GM18867 (cell line): ENCODE data around the gene RACGAP1.
A peak's percentile ranks its signal among the peaks of the same experiment; 100 is the strongest.
"Not testable (repeated sequence)": the region's sequence is repeated elsewhere in the genome, so short reads cannot be mapped to it uniquely, and the experiment has no call there.

Experiments
- ATAC-seq: cut with Tn5 transposase; IDR thresholded peaks from one replicate; pipeline ENCODE4 v1.9.1; 2021; ENCODE audit warnings: mild to moderate bottlenecking, moderate library complexity; ENCODE audit not compliant: unreplicated experiment

Gene RACGAP1

GRCh38 chr12:50032854-50033581, 7.7 kb upstream of the RACGAP1 start:
- no peak for ATAC-seq

- no peak for ATAC-seq
Observed at GRCh38 chr12:50032515-50032853, 7.2 kb upstream of the RACGAP1 start.

- not testable (repeated sequence) for ATAC-seq
Observed at GRCh38 chr12:50030449-50030848, 5.2 kb upstream of the RACGAP1 start.

- no peak for ATAC-seq
Observed at GRCh38 chr12:50026691-50027090, 1.4 kb upstream of the RACGAP1 start.

GRCh38 chr12:50024805-50025186, 498 bp downstream of the RACGAP1 start:
- peak; percentile 11 for ATAC-seq

- no peak for ATAC-seq
Observed at GRCh38 chr12:50024227-50024626, 1.1 kb downstream of the RACGAP1 start.

- ATAC-seq: no peak
Observed at GRCh38 chr12:50022903-50023302, 2.4 kb downstream of the RACGAP1 start.

- no peak for ATAC-seq
Observed at GRCh38 chr12:50021031-50021430, 4.3 kb downstream of the RACGAP1 start.

GRCh38 chr12:50019524-50019923, 5.8 kb downstream of the RACGAP1 start:
- no peak for ATAC-seq

GRCh38 chr12:50018968-50019367, 6.3 kb downstream of the RACGAP1 start:
- no peak for ATAC-seq

- ATAC-seq: no peak
Observed at GRCh38 chr12:50018154-50018553, 7.1 kb downstream of the RACGAP1 start.

- ATAC-seq: no peak
Observed at GRCh38 chr12:50017641-50018040, 7.7 kb downstream of the RACGAP1 start.

GRCh38 chr12:50016501-50017475, 8.5 kb downstream of the RACGAP1 start:
- ATAC-seq: no peak

- ATAC-seq: no peak
Observed at GRCh38 chr12:50014342-50014741, 11.0 kb downstream of the RACGAP1 start.

- no peak for ATAC-seq
Observed at GRCh38 chr12:50013361-50014147, 11.7 kb downstream of the RACGAP1 start.

GRCh38 chr12:50006754-50007442, 18.4 kb downstream of the RACGAP1 start:
- no peak for ATAC-seq

GRCh38 chr12:50006280-50006679, 19.0 kb downstream of the RACGAP1 start:
- ATAC-seq: no peak

GRCh38 chr12:50005175-50005574, 20.1 kb downstream of the RACGAP1 start:
- ATAC-seq: no peak

GRCh38 chr12:50004696-50005095, 20.6 kb downstream of the RACGAP1 start:
- no peak for ATAC-seq

GRCh38 chr12:50003595-50003994, 21.7 kb downstream of the RACGAP1 start:
- ATAC-seq: no peak

- no peak for ATAC-seq
Observed at GRCh38 chr12:49998453-49998852, 26.8 kb downstream of the RACGAP1 start.
